AML-193 (cell line): Measurements from ENCODE around the gene NCS1.
"Not testable (repeated sequence)": the region's sequence is repeated elsewhere in the genome, so short reads cannot be mapped to it uniquely, and the experiment has no call there.

Experiments used
- DNase-seq, 2 experiments: peaks; one replicate each; lab custom pipeline; 2025; lab: John Stamatoyannopoulos, UW

Gene NCS1

GRCh38 chr9:130263601-130264413 lies 91.6 kb downstream of the NCS1 start:
- DNase-seq, result no peak

GRCh38 chr9:130264414-130265350 lies 92.5 kb downstream of the NCS1 start:
- no peak for DNase-seq

GRCh38 chr9:130265431-130266235 lies 93.4 kb downstream of the NCS1 start, which contains the start of gene HMCN2:
Gene HMCN2, plus strand, starts transcription at chr9:130265760. Its CDS starts 119 bp downstream, at chr9:130265879.
- DNase-seq, result no peak

- no peak for DNase-seq
Observed at GRCh38 chr9:130266236-130267098, 94.3 kb downstream of the NCS1 start.

GRCh38 chr9:130267930-130268329 lies 95.7 kb downstream of the NCS1 start:
- DNase-seq, result no peak

GRCh38 chr9:130268521-130269211 lies 96.5 kb downstream of the NCS1 start:
- peak; percentile 2 to 8 for DNase-seq

- DNase-seq, result no peak
Observed at GRCh38 chr9:130271473-130271872, 99.3 kb downstream of the NCS1 start.

- no peak for DNase-seq
Observed at GRCh38 chr9:130275156-130275555, 103.0 kb downstream of the NCS1 start.

GRCh38 chr9:130276121-130276520 lies 103.9 kb downstream of the NCS1 start:
- no peak for DNase-seq

- DNase-seq, result no peak
Observed at GRCh38 chr9:130276955-130277354, 104.8 kb downstream of the NCS1 start.

GRCh38 chr9:130277525-130277924 lies 105.3 kb downstream of the NCS1 start:
- DNase-seq, result not testable (repeated sequence)

GRCh38 chr9:130283539-130284248 lies 111.5 kb downstream of the NCS1 start:
- no peak for DNase-seq

GRCh38 chr9:130284249-130284625 lies 112.0 kb downstream of the NCS1 start:
- no peak for DNase-seq

- DNase-seq, result no peak
Observed at GRCh38 chr9:130284690-130285089, 112.5 kb downstream of the NCS1 start.

GRCh38 chr9:130285271-130285670 lies 113.1 kb downstream of the NCS1 start:
- no peak for DNase-seq

- no peak for DNase-seq
Observed at GRCh38 chr9:130286072-130286770, 114.0 kb downstream of the NCS1 start.
